GM18505 (cell line): ENCODE data around the gene CA11.

Experiments used
- ATAC-seq: cut with Tn5 transposase; IDR thresholded peaks from one replicate; pipeline ENCODE4 v1.9.1; 2021; ENCODE audit not compliant: unreplicated experiment
- POLR2A ChIP-seq: IDR thresholded peaks from 4 replicates; pipeline ENCODE4 v1.6.1; 2011; ENCODE audit warnings: borderline replicate concordance; ENCODE audit not compliant: insufficient read depth, insufficient read length; ENCODE audit errors: extremely low read depth

Gene CA11

GRCh38 chr19:48644839-48645619 is 958 bp downstream of the CA11 start:
- TF ChIP-seq POLR2A, result peak; percentile 31
- ATAC-seq, result no peak

- no peak for ATAC-seq
- TF ChIP-seq POLR2A, result no peak
These were observed 1.6 kb downstream of the CA11 start for GRCh38 chr19:48644355-48644754.

GRCh38 chr19:48642862-48643261 is 3.1 kb downstream of the CA11 start:
- no peak for ATAC-seq
- no peak for TF ChIP-seq POLR2A

GRCh38 chr19:48641850-48642249 is 4.1 kb downstream of the CA11 start:
- no peak for TF ChIP-seq POLR2A
- no peak for ATAC-seq

DNA sequence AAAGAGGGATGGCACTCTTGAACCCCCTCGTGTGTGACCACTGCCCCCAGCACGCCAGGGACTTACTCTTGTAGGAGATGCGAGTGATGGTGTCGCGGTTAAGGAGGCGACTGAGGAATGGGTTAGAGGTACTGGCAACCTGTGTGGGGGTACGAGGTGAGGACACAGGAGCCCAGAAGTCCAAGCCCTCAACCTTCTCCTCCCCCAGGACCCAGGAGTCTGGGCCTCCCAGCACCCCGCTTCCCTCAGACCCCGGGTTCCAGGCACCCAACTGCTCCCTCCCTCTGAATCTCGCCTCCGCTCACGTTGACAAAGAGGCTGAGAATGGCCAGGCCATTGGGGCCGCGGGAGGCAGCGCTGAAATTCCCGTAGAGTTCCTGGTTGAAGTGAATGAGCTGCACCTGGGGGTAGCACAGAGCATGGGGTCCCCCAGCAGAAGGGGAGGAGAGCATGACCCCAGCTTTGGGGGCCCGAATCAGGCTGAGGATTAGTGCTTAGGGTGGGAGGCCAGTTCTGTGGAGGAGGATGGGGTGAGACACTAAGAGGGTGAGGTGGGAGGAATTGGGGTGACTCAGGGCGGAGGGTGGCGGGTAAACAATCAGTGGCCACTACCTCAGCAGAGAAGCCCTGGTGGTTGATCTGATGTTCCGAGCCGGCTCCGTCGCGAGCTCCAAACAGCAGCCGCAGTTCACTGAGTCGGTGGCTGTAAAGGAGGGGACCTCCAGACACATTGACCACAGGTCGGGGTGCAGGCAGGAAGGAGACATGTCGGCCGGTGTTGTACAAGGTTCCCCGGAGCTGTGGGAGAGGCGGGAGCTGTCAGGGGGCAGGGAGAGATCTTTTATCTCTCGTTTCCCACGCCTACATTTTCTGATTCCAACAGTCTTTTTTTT is 6.3 kb downstream of the CA11 start:
- ATAC-seq, result no peak
- TF ChIP-seq POLR2A, result no peak

DNA sequence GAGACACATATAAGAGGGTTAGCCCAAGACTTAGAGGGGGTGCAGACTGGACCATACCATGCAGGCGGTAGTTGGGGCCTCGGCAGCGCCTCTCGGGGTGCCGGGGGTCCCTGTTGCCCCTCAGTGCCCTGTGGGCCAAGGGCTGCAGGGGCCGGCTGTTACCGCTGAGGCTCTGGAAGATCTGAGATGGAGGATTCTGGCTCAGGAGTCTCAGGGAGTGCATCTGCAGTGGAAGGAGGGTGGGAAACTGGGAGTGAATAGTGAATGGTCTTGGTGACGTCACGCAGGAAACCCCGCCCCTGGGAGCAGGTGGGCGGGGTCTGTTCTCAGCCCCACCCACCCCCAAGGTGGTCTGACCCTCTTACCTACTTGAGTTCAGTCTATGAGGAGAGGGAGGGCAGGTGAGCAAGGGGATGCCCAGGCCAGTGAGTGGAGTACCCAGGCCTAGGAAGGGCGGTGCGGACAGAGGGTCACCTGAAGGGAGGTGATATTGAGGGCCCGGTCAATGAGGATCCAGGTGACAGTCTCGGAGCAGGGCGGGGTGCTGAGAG is 7.1 kb downstream of the CA11 start:
- ATAC-seq, result no peak
- TF ChIP-seq POLR2A, result no peak

DNA sequence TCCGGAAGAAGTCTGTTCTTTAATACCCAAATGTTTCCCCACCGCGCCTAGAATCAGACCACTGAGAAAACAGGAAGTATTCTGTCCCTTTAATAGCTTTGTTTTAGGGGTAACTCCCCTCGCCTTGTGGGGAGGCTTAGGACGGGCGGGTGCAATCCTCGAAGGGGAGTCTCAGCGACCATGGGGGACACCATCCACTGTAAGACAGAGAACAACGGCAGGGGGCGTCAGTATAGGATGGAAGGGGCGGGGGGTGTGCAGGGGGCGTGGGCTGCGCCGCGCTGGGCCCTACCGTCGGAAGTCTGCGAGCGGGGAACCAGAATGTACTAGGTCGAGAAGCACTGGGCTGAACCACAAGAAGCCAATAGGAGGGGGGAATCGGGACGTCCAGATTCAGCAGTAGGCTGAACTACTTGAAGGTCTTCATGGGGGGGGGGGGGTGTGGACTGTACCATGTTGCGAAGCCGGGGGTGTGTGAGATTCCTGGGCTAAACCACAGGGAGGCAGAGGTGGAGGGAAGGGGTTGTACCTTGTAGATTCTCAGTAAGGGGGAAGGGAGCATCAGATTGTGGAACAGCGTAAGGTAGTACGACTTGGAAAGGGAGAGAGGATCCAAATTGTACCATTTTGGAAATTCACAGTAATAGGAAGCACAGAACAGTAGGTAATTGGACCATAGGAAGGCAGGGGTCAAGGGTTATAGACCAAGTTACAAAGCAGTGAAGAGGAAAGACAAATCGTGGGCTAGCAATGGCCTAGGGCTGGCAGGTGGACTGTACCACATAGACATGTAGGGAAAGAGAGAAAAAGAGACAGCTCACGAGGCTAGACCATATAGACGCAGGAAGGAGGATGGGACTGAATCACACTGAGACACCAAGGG is 7.8 kb downstream of the CA11 start:
- TF ChIP-seq POLR2A, result peak; percentile 42
- peak; percentile 18 for ATAC-seq

- peak; percentile 60 for ATAC-seq
- no peak for TF ChIP-seq POLR2A
These were observed 8.5 kb downstream of the CA11 start for GRCh38 chr19:48637449-48637947.

DNA sequence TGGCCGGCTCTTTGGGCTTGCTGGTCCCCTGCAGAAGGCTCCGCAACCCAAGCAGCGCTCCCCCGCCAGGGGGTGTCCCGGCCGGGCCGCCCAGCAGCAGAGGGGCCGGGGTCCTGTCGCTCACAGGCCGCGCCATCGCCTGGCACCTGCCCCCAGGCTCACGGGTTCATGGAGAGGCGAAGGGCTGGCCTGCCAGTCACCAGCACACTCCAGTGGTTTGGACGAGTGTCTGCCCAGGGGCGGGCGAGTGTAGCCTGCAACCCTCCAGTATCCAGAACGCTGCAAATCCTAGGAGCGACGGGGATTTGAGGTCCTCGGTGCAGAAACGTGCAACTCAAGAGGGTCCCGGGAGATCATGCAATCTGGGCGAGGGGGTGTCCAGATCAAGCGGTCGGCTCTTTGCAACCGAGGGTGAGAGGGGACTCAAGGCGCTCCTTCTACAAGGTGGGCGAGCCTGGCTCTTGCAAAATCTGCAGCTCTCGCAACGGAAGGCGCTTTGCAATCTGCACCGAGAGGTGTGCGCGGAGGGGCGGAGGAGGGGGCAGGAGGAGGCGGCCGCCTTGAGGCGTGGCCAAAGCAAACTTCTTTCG is 9.0 kb downstream of the CA11 start, which contains the start of gene DBP:
TSS of gene DBP (minus strand) at position 521 of the 590 bp plus-strand sequence. CDS start at position 136, 385 bp downstream.
- ATAC-seq, result peak; percentile 0
- TF ChIP-seq POLR2A, result peak; percentile 44

DNA sequence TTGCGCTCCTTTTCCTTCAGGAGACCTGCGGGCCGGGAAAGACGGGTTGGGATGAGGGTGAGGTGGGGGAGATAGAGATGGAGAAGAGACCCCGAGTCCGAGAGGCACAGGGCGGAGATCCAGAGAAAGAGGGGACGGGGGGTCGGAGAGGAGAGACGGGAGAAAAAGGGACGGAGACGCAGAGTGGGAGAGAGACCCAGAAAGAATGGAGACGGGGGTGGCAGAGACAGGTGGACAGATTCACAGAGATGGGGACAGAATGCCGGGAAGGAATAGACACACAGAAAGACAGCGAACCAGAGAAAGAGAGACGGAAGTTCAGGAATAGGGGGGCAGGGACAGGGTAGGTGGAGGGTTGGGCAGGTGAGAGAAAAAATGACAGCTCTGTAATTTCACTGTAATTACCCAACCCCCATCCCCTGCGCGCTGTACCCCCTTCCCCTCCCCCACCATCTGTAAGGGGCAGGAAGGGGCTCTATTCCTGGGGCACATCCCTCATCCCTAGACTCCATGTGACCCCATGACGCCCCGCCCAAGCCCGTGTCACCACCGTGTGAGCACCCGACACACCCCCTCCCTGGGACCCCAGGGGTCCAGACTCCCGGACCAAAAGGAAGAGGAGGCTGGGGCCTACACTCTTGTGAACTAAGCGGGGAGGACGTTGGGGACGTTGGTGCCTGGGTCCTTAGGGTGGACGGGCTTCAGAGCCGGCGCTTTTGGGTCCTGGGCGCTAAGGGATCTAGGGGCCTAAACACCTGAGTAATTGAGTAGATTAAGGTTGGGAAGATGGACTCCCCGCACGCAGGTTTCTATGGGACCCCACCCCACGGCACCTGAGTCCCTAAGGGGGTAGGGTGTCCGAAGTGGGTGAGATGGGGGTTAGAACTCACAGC is 9.8 kb downstream of the CA11 start:
- ATAC-seq, result no peak
- TF ChIP-seq POLR2A, result no peak

DNA sequence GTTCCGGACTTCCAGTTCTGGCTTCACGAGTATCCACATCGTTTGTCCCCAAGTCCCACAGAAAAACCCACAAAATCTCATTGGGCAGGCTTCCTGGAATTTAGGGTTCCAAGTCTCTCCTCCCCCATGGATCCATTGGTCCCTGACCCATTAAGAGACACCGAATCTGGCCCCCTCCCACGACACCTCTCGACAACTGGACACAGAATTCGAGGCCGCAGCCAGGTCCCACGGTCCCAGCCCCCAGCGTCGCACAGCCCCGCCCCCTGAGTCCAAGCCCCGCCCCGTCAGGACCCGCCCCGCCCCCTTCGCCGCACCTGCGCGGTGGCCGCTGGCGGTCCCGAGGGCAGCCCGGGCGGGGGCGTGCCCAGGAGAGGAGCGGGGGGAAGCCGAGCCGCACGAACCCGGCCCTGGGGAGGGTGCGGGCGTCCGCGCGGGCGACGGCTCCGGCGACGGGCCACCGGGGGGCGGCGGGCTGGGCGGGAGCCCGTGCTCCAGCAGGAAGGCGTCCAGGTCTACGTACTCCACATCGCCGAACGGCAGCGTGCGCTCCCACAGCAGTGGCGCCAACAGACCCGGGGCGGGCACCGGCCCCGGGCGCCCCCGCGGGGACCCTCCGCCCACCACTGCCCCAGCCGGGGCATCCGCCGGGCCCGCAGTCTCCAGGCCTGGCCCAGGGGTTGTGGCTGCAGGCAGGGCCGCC is 10.6 kb downstream of the CA11 start:
- TF ChIP-seq POLR2A, result no peak
- no peak for ATAC-seq
